WTC11 (cell line): Measurements from ENCODE around the gene PIP4K2C. TPM values are rescaled to one million over a fixed set of nuclear protein-coding genes. Genes with fewer than 3 reads are reported as not detected.
"Not testable (repeated sequence)": the region's sequence is repeated elsewhere in the genome, so short reads cannot be mapped to it uniquely, and the experiment has no call there.

Experiments used
- ATAC-seq: fragments of 200-7000 bp; cut with Tn5 transposase; 2 replicates; pipeline ENCODE4 v1.10.0; 2021; ENCODE audit warnings: mild to moderate bottlenecking, moderate library complexity
- CTCF ChIA-PET: fragments of 300-600 bp; sonication (Branson Sonifier 250); formaldehyde crosslinking; loops from one replicate; lab custom pipeline; 2021; ENCODE audit warnings: antibody characterized with exemption; lab: Charles Lee
- POLR2A ChIA-PET: fragments of 350-600 bp; sonication (Branson Sonifier 250); formaldehyde crosslinking; loops from one replicate; lab custom pipeline; 2021; ENCODE audit warnings: antibody characterized with exemption; lab: Charles Lee
- DNase-seq: peaks from one replicate; pipeline ENCODE4 v3.0.0; 2021; ENCODE audit warnings: low spot score
- H3K27ac Mint-ChIP-seq: 2 replicates; pipeline ENCODE4 v1.8.0; 2021; ENCODE audit warnings: mixed read lengths
- H3K27me3 Mint-ChIP-seq: 2 replicates; pipeline ENCODE4 v1.8.0; 2021; ENCODE audit warnings: low read depth, mild to moderate bottlenecking, moderate library complexity, mixed read lengths
- H3K36me3 Mint-ChIP-seq: 2 replicates; pipeline ENCODE4 v1.8.0; 2021; ENCODE audit warnings: mixed read lengths
- H3K4me1 Mint-ChIP-seq: 2 replicates; pipeline ENCODE4 v1.8.0; 2022; ENCODE audit warnings: mixed read lengths
- H3K4me3 Mint-ChIP-seq: 2 replicates; pipeline ENCODE4 v1.8.0; 2021; ENCODE audit warnings: mild to moderate bottlenecking, moderate library complexity, mixed read lengths
- H3K9me3 Mint-ChIP-seq: 2 replicates; pipeline ENCODE4 v1.8.0; 2021; ENCODE audit warnings: mixed read lengths
- ATF3 ChIP-seq: sonication (generic); formaldehyde crosslinking; conservative IDR thresholded peaks from 2 replicates; pipeline ENCODE4 v1.8.1; 2022; ENCODE audit warnings: mild to moderate bottlenecking, missing genetic modification reagents
- ELF4 ChIP-seq: sonication (generic); formaldehyde crosslinking; IDR thresholded peaks from 2 replicates; pipeline ENCODE4 v1.8.1; 2022; ENCODE audit warnings: low read depth, mild to moderate bottlenecking, moderate library complexity, missing genetic modification reagents
- EMX1 ChIP-seq: fragments of 250-450 bp; sonication (Bioruptor Pico); IDR thresholded peaks from 2 replicates; pipeline ENCODE4 v1.8.0; 2021; ENCODE audit warnings: mild to moderate bottlenecking
- ETV6 ChIP-seq: sonication (generic); formaldehyde crosslinking; IDR thresholded peaks from 2 replicates; pipeline ENCODE4 v1.8.1; 2022; ENCODE audit warnings: mild to moderate bottlenecking, missing genetic modification reagents
- GRHL2 ChIP-seq: fragments of 250-450 bp; sonication (Bioruptor Pico); IDR thresholded peaks from 2 replicates; pipeline ENCODE4 v1.8.0; 2022; ENCODE audit warnings: mild to moderate bottlenecking, moderate library complexity; ENCODE audit not compliant: insufficient replicate concordance, severe bottlenecking
- MLX ChIP-seq: sonication (generic); formaldehyde crosslinking; IDR thresholded peaks from 2 replicates; pipeline ENCODE4 v1.8.1; 2023; ENCODE audit warnings: mild to moderate bottlenecking, missing genetic modification reagents, moderate library complexity
- NFATC4 ChIP-seq: fragments of 250-450 bp; sonication (Bioruptor Pico); IDR thresholded peaks from 2 replicates; pipeline ENCODE4 v1.9.0; 2021; ENCODE audit warnings: mild to moderate bottlenecking
- NR1H2 ChIP-seq: sonication (generic); formaldehyde crosslinking; IDR thresholded peaks from 2 replicates; pipeline ENCODE4 v1.9.0; 2021; ENCODE audit warnings: mild to moderate bottlenecking, moderate library complexity, missing genetic modification reagents
- NR2C2 ChIP-seq: sonication (generic); formaldehyde crosslinking; IDR thresholded peaks from 2 replicates; pipeline ENCODE4 v1.8.0; 2022; ENCODE audit warnings: mild to moderate bottlenecking, missing genetic modification reagents
- OVOL2 ChIP-seq: fragments of 250-450 bp; sonication (Bioruptor Pico); IDR thresholded peaks from 2 replicates; pipeline ENCODE4 v1.9.0; 2021; ENCODE audit warnings: mild to moderate bottlenecking, borderline replicate concordance
- PRRX2 ChIP-seq: fragments of 250-450 bp; sonication (Bioruptor Pico); IDR thresholded peaks from 2 replicates; pipeline ENCODE4 v1.8.0; 2021; ENCODE audit warnings: mild to moderate bottlenecking
- RELA ChIP-seq: sonication (generic); formaldehyde crosslinking; IDR thresholded peaks from 2 replicates; pipeline ENCODE4 v1.8.1; 2022; ENCODE audit warnings: missing genetic modification reagents, mild to moderate bottlenecking, borderline replicate concordance
- SP1 ChIP-seq: sonication (generic); formaldehyde crosslinking; conservative IDR thresholded peaks from 2 replicates; pipeline ENCODE4 v1.8.1; 2022; ENCODE audit warnings: missing genetic modification reagents
- TCF7 ChIP-seq: sonication (generic); formaldehyde crosslinking; IDR thresholded peaks from 2 replicates; pipeline ENCODE4 v1.8.0; 2022; ENCODE audit warnings: mild to moderate bottlenecking, low read depth, missing genetic modification reagents, moderate library complexity
- USF2 ChIP-seq: sonication (generic); formaldehyde crosslinking; IDR thresholded peaks from 2 replicates; pipeline ENCODE4 v1.8.1; 2023; ENCODE audit warnings: mild to moderate bottlenecking, missing genetic modification reagents, moderate library complexity
- ZBTB21 ChIP-seq: sonication (generic); formaldehyde crosslinking; IDR thresholded peaks from 2 replicates; pipeline ENCODE4 v1.8.1; 2023; ENCODE audit warnings: mild to moderate bottlenecking, missing genetic modification reagents, borderline replicate concordance
- ZNF121 ChIP-seq: sonication (generic); formaldehyde crosslinking; IDR thresholded peaks from 2 replicates; pipeline ENCODE4 v1.8.0; 2023; ENCODE audit warnings: missing genetic modification reagents
- ZNF232 ChIP-seq: sonication (generic); formaldehyde crosslinking; IDR thresholded peaks from 2 replicates; pipeline ENCODE4 v1.8.0; 2022; ENCODE audit warnings: mild to moderate bottlenecking, missing genetic modification reagents
- ZNF416 ChIP-seq: fragments of 250-450 bp; sonication (Bioruptor Pico); IDR thresholded peaks from 2 replicates; pipeline ENCODE4 v1.9.0; 2021; ENCODE audit warnings: mild to moderate bottlenecking, inconsistent platforms
- total RNA-seq: library from RNA; stranded (reverse); gene quantifications from 3 replicates; pipeline ENCODE4 v1.2.3, GENCODE V29; 2021

The PIP4K2C gene
- total RNA-seq, 1 experiment from 2014 or later = 25.4 TPM

- TF ChIP-seq EMX1 (no peak), OVOL2 (no peak), TCF7 (CRISPR knock-in tag) (no peak), RELA (CRISPR knock-in tag) (no peak)
Observed at GRCh38 chr12:57569858-57570257, 21.1 kb upstream of the PIP4K2C start (continued).

- ChIA-PET POLR2A (interaction anchor here (0.6 kb wide), 1 partner anchor 85 kb away, joined by 7 read pairs; no protein-coding TSS in a partner anchor), CTCF (interaction anchor here (1.0 to 3.7 kb wide), 2 partner anchors 13 to 62 kb away, joined by 4 to 18 read pairs; partner anchors contain the start of gene B4GALNT1)
- ATAC-seq, H3K9me3 Mint-ChIP-seq, H3K4me3 Mint-ChIP-seq, H3K4me1 Mint-ChIP-seq, DNase-seq, H3K27ac Mint-ChIP-seq, H3K27me3 Mint-ChIP-seq: not testable (repeated sequence)
- peaks cover 37% of the 10 kb centered on the region for H3K36me3 Mint-ChIP-seq
Observed at GRCh38 chr12:57570438-57570837, 20.6 kb upstream of the PIP4K2C start.

- ChIA-PET CTCF (interaction anchor here (3.7 kb wide), 1 partner anchor 11 kb away, joined by 18 read pairs; no protein-coding TSS in a partner anchor), POLR2A (no interaction called here)
- DNase-seq (no peak), ATAC-seq (no peak)
- no peaks in the 10 kb centered on the region; the same call in 1 of the 2 replicates for H3K27me3 Mint-ChIP-seq
- no peak overlapping the region for H3K27ac Mint-ChIP-seq
- H3K36me3 Mint-ChIP-seq = peaks cover 52% of the 10 kb centered on the region
- TF ChIP-seq USF2 (CRISPR knock-in tag) (no peak), ZNF121 (CRISPR knock-in tag) (no peak), ATF3 (CRISPR knock-in tag) (no peak), GRHL2 (CRISPR knock-in tag) (no peak), NFATC4 (no peak), PRRX2 (no peak), NR1H2 (CRISPR knock-in tag) (no peak), ELF4 (CRISPR knock-in tag) (no peak), MLX (CRISPR knock-in tag) (no peak), NR2C2 (no peak), ZBTB21 (CRISPR knock-in tag) (no peak), SP1 (no peak), ZNF232 (no peak)
- H3K4me3 Mint-ChIP-seq = no peak overlapping the region
- H3K4me1 Mint-ChIP-seq = no peaks in the 10 kb centered on the region
- no peaks in the 10 kb centered on the region for H3K9me3 Mint-ChIP-seq
Observed at GRCh38 chr12:57571926-57572762, 18.8 kb upstream of the PIP4K2C start.

GRCh38 chr12:57574795-57575194 is 16.2 kb upstream of the PIP4K2C start:
- TF ChIP-seq ZNF416 (CRISPR knock-in tag) (no peak), ETV6 (CRISPR knock-in tag) (no peak)
- H3K4me3 Mint-ChIP-seq = no peak overlapping the region
- no peaks in the 10 kb centered on the region; the same call in 1 of the 2 replicates for H3K27me3 Mint-ChIP-seq
- no peak for ATAC-seq
- H3K36me3 Mint-ChIP-seq = peaks cover 57% of the 10 kb centered on the region
- CTCF ChIA-PET = interaction anchor here (1.5 to 2.6 kb wide), 2 partner anchors 9 to 58 kb away, joined by 6 to 8 read pairs; partner anchors contain the start of gene B4GALNT1
- no peak for DNase-seq
- POLR2A ChIA-PET = no interaction called here
- H3K4me1 Mint-ChIP-seq = no peaks in the 10 kb centered on the region
- no peaks in the 10 kb centered on the region for H3K9me3 Mint-ChIP-seq
- no peak overlapping the region for H3K27ac Mint-ChIP-seq
